Stomach (tissue), 9 donors: ENCODE measurements around the gene TMEM74B. TPM values are rescaled to one million over a fixed set of nuclear protein-coding genes. Genes with fewer than 3 reads are reported as not detected.

Experiments
- DNase-seq, 2 donors: peaks; one replicate each; pipeline versions ENCODE4 v3.0.0 to v3.0.0-alpha.2; 2013 to 2019
- H3K27ac ChIP-seq, 5 donors: fragments of 200-600 bp in 4 of 5; sonication (generic) in 4 of 5; one replicate each; pipeline ENCODE4 v1.5.1; 2013 to 2019; ENCODE audit warnings: mild to moderate bottlenecking in 1 of 5, moderate library complexity in 1 of 5
- H3K27me3 ChIP-seq, 3 donors: fragments of 200-600 bp; sonication (generic); one replicate each; pipeline ENCODE4 v1.5.1; 2017 to 2019; ENCODE audit warnings: mixed run types in 1 of 3
- H3K36me3 ChIP-seq, 4 donors: fragments of 200-600 bp; sonication (generic); 1 replicate in 3 of 4; 2 replicates in 1 of 4; pipeline ENCODE4 v1.5.1; 2016 to 2019
- H3K4me1 ChIP-seq, 4 donors: fragments of 200-600 bp; sonication (generic); one replicate each; pipeline ENCODE4 v1.5.1; 2016 to 2019
- H3K4me3 ChIP-seq, 4 donors: fragments of 200-600 bp; sonication (generic) in 3 of 4; one replicate each; pipeline ENCODE4 v1.5.1; 2016 to 2019; ENCODE audit warnings: mild to moderate bottlenecking in 1 of 4
- H3K9me3 ChIP-seq, 4 donors: fragments of 200-600 bp; sonication (generic); one replicate each; pipeline ENCODE4 v1.5.1; 2016 to 2019
- CTCF ChIP-seq, 7 experiments: fragments of 450-650 bp in 4 of 7; fragments of 200-600 bp in 3 of 7; sonication (generic) in 3 of 7; IDR thresholded peaks; one replicate each; pipeline ENCODE4 v1.5.1; 2016 to 2019; ENCODE audit warnings: antibody characterized with exemption in 7 of 7, control low read depth in 2 of 7, mild to moderate bottlenecking in 1 of 7
- EP300 ChIP-seq: sonication (generic); formaldehyde crosslinking; IDR thresholded peaks from one replicate; pipeline ENCODE4 v1.6.1; 2017; ENCODE audit warnings: antibody characterized with exemption
- POLR2A ChIP-seq, 4 donors: fragments of 450-650 bp; IDR thresholded peaks; one replicate each; pipeline ENCODE4 v1.6.1; 2016; ENCODE audit warnings: antibody characterized with exemption in 4 of 4, control low read depth in 2 of 4, mild to moderate bottlenecking in 1 of 4, moderate library complexity in 1 of 4
- POLR2AphosphoS5 ChIP-seq, 3 donors: sonication (generic); formaldehyde crosslinking; IDR thresholded peaks; one replicate each; pipeline ENCODE4 v1.6.1; 2016; ENCODE audit warnings: antibody characterized with exemption in 3 of 3
- WGBS, 5 donors: extraction: QIAGEN DNeasy Blood & Tissue Kit in 3 of 5; methylation state at CpG; one replicate each; pipeline versions ENCODE4 v1.1.5 to v1.1.7; 2013 to 2018; 5-methylcytosine and 5-hydroxymethylcytosine counted together
- intact Hi-C: fragments of 100-400 bp; cut with DNase I; formaldehyde crosslinking; loops from one replicate; pipeline ENCODE4 v1.15.1; 2023; ENCODE audit warnings: low total_unique reads
- polyA plus RNA-seq, 3 donors: library from polyadenylated mRNA; stranded (reverse); fragments of 200-250 nt; gene quantifications; one replicate each; pipeline ENCODE4 v1.2.3, GENCODE V29; 2013
- total RNA-seq, 5 donors: library from RNA; depleted of rRNA; stranded (reverse); fragments of >200 nt; gene quantifications; one replicate each; pipeline versions ENCODE4 v1.1.0 to v1.2.3, GENCODE V29; 2014 to 2016
- donor health status: healthy with polysubstance abuse.
- donor health status: Bipolar disorder and iron deficiency.
- donor health status: healthy.

TMEM74B gene
- total and polyA plus RNA-seq, 8 donors: 0.45 to 72.9 (median 2.2) TPM; not detected in 2

DNA sequence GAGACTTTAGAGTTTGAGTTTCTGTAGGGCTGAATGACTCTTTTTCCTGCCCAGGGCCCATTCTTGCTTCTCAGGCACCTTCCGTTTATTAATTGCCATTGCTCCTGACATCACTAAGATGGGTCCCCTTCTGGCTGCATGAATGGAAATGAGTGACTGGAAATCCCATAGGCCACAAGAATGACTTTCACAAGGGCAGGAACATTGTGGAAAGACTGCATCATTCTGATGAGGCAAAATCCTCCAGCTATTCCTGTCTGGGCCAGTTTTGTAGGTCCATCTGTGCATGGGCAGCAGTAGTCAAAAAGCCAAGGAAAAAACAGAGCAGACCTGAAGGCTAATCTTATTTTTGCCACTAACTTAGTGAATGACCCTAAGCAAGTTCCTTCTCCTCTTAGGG is 19.3 kb downstream of the TMEM74B start:
- Histone ChIP-seq H3K4me3 (no peak overlapping the region), H3K4me1 (no peaks in the 10 kb centered on the region), H3K36me3 (peaks cover 78 to 100% (median 99%) of the 10 kb centered on the region in 4 donors), H3K27me3 (no peaks in the 10 kb centered on the region), H3K9me3 (no peaks in the 10 kb centered on the region), H3K27ac (no peak overlapping the region)
- intact Hi-C loops: no loop called here
- no peak for TF ChIP-seq POLR2AphosphoS5 (IDR thresholded peaks at IDR 0.05)
- no peak for TF ChIP-seq EP300
- TF ChIP-seq POLR2A (IDR thresholded peaks at IDR 0.05): no peak
- no peak for TF ChIP-seq CTCF (IDR thresholded peaks at IDR 0.05)
- no peak for DNase-seq
- 92 to 100% (median 97%) methylated on average over 1 of the region's 1 CpG for WGBS, 5 donors

GRCh38 chr20:1164871-1165270 is 19.9 kb downstream of the TMEM74B start:
- no peak for DNase-seq
- Histone ChIP-seq H3K4me1 (no peaks in the 10 kb centered on the region), H3K4me3 (no peak overlapping the region), H3K9me3 (no peaks in the 10 kb centered on the region), H3K36me3 (peaks cover 76 to 100% (median 99%) of the 10 kb centered on the region in 4 donors), H3K27ac (no peak overlapping the region), H3K27me3 (no peaks in the 10 kb centered on the region)
- 94 to 99% (median 96%) methylated on average over 7 of the region's 7 CpGs for WGBS, 5 donors
- TF ChIP-seq POLR2AphosphoS5 (IDR thresholded peaks at IDR 0.05): no peak
- TF ChIP-seq POLR2A (IDR thresholded peaks at IDR 0.05): no peak
- no peak for TF ChIP-seq EP300
- no peak for TF ChIP-seq CTCF (IDR thresholded peaks at IDR 0.05)
- intact Hi-C loops: no loop called here

- Histone ChIP-seq H3K27me3 (no peaks in the 10 kb centered on the region), H3K4me1 (no peaks in the 10 kb centered on the region), H3K36me3 (peaks cover 64 to 100% (median 94%) of the 10 kb centered on the region in 4 donors), H3K4me3 (no peak overlapping the region), H3K9me3 (no peaks in the 10 kb centered on the region), H3K27ac (no peak overlapping the region)
- intact Hi-C loops: no loop called here
- DNase-seq: no peak
- 86 to 94% (median 89%) methylated on average over 2 of the region's 2 CpGs for WGBS, 5 donors
- TF ChIP-seq POLR2A (IDR thresholded peaks at IDR 0.05) (no peak), EP300 (no peak), POLR2AphosphoS5 (IDR thresholded peaks at IDR 0.05) (no peak), CTCF (IDR thresholded peaks at IDR 0.05) (no peak)
Measured at GRCh38 chr20:1163653-1164052, 21.1 kb downstream of the TMEM74B start.

GRCh38 chr20:1163105-1163504 is 21.7 kb downstream of the TMEM74B start:
- TF ChIP-seq EP300: no peak
- TF ChIP-seq POLR2A (IDR thresholded peaks at IDR 0.05): no peak
- TF ChIP-seq CTCF (IDR thresholded peaks at IDR 0.05): no peak
- TF ChIP-seq POLR2AphosphoS5 (IDR thresholded peaks at IDR 0.05): no peak
- peaks cover 62 to 100% (median 93%) of the 10 kb centered on the region in 4 donors for H3K36me3 ChIP-seq
- no peaks in the 10 kb centered on the region for H3K4me1 ChIP-seq
- H3K4me3 ChIP-seq: no peak overlapping the region
- WGBS, 5 donors: 91 to 96% (median 95%) methylated on average over 6 of the region's 6 CpGs
- no peak overlapping the region for H3K27ac ChIP-seq
- DNase-seq: no peak
- intact Hi-C loops: no loop called here
- no peaks in the 10 kb centered on the region for H3K9me3 ChIP-seq
- H3K27me3 ChIP-seq: no peaks in the 10 kb centered on the region
